DMS79 (cell line): ENCODE results near the gene NCK2.
"Not testable (repeated sequence)": the region's sequence is repeated elsewhere in the genome, so short reads cannot be mapped to it uniquely, and the experiment has no call there.

ENCODE experiments used
- DNase-seq: peaks from one replicate; lab custom pipeline; 2025; lab: John Stamatoyannopoulos, UW

NCK2 gene

DNA sequence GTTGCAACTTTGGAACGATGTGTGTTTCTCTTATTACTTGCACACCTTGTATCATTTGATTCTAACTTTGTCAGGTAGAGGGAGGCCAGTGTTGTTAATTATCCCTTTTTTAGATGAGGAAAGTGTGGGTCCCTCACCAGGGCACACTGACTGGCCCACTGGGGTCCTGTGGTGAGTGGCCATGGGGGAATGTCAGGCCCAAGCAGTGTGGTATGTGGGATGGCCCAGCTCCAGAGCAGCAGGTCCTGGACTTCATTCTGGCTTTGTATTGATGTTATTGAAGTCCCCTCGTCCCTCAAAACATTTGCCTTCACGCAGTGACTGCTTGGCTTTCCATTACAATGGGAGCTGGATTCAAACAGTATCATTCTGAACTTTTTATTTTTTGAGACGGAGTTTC is 11.7 kb downstream of the NCK2 start:
- DNase-seq, result no peak

DNA sequence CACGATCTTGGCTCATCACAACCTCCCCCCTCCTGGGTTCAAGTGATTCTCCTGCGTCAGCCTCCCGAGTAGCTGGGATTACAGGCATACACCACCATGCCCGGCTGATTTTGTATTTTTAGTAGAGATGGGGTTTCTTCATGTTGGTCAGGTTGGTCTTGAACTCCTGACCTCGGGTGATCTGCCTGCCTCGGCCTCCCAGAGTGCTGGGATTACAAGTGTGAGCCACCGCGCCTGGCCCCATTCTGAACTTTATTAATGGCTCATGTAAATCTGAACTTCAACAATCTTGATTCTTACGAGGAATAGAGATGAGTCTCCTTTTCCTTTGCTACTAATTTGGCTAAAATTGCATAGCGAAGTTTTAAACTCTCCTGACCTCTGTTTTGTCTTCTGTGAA is 12.2 kb downstream of the NCK2 start:
- DNase-seq, result not testable (repeated sequence)

GRCh38 chr2:105757433-105757832 is 12.7 kb downstream of the NCK2 start:
- no peak for DNase-seq

DNA sequence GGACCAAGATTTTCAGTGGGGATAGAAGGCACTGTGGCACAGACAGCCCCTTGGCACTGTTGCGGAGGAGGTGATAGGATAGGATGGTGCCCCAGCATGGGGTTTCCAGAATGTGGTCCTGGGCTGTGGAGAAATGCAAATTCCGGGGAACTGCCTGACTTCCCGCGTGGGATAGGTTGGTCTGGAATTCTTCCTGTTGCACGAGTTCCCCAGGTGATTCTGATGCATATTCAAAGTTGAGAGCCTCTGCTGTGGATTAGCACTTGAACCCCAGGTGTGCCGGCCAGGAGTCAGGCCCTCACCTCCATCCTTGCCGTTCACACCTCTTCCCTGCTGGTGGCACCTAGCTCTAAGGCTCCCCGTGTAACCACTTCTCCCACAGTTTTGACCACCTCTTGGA is 15.5 kb downstream of the NCK2 start:
- DNase-seq, result no peak

GRCh38 chr2:105760639-105761337 is 16.1 kb downstream of the NCK2 start:
- DNase-seq, result no peak

GRCh38 chr2:105761931-105762515 is 17.3 kb downstream of the NCK2 start:
- DNase-seq, result no peak

- no peak for DNase-seq
Observed at GRCh38 chr2:105763076-105763475, 18.4 kb downstream of the NCK2 start.

GRCh38 chr2:105764059-105764458 is 19.3 kb downstream of the NCK2 start:
- no peak for DNase-seq

DNA sequence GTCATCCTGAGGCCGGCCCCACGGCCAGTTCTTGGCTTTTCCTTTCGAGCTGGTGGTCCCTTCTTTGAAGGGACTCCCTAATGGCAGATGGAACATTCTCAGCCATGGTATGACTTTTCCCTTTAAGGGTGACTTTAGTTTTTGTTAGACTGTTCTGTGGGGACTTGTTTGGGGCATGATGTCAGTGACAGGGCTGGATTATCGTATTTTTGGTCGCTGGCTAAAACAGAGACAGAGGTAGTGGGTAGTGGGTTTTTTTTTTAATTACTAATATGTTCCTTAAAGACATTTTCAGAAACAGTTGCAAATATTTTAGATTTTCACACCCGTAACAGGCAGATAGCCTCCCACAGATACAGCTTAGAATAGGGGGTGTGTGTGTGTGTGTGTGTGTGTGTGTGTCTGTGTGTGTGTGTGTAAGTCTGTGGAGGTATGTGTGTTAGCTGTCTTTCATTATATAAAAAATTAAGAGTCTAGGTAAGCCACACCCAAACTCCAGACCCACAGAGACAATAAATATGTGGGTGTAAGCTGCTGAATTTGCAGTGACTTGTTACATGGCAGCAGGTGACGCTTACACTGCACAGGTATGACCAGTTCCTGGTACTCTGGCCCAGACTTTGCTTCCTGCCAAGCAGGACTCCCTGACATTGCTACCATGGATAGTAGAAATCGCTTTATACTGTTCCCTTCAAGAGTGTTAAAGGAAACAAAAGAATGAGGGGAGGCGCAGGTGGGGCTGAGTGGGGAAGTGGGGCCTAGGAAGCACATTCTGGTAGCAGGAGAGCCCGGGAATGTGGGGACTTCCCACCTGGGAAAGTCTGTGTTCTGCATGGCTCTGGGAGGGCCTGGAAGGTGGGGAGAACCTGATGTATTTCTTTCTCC is 20.9 kb downstream of the NCK2 start:
- DNase-seq, result no peak

DNA sequence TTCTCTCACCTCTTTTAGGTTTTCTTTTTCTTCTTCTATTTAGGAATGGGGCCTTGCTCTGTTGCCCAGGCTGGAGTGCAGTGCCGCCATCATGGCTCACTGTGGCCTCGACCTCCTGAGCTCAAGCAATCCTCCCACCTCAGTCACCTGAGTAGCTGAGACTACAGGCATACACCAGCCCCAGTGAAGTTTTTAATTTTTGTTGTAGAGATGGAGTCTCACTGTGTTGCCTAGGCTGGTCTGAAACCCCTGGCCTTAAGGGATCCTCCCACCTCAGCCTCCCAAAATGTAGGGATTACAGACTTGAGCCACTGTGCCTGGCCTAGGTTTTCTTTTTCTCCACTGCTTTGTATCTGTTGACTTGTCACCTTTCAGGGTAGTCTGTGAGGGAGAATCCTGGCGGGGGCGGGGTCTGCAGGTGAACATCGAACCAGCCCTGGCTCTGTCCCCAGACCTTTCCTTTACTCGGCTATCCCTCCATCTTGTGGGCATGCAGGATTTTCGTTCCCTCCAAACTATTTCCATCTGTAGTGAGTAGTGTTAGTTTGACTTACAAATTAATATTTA is 21.7 kb downstream of the NCK2 start:
- no peak for DNase-seq

- no peak for DNase-seq
Observed at GRCh38 chr2:105768176-105768575, 23.5 kb downstream of the NCK2 start.

DNA sequence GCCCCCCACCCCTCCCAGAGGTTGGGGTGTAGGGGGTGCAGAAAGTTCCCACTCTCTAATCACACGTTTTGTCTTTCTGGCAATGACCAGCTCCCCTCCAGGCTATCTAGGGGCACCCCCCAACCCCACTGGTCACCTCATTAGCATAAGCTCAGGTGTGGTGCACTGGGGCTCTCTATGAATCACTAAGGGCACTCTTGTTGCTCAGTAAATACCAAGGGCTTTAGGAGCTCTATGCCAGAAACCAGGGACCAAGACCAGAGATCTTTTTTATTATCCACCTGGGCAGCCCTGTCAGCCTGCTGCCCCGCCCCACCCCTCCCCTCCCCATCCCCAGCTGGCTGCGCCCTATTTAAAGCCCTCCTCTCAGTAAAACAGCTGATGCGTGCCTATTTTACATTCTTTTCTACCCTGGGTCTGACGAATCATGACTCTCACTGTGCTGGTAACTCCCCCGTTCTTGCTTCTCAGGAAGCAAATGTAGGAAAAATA is 24.3 kb downstream of the NCK2 start:
- DNase-seq, result no peak

DNA sequence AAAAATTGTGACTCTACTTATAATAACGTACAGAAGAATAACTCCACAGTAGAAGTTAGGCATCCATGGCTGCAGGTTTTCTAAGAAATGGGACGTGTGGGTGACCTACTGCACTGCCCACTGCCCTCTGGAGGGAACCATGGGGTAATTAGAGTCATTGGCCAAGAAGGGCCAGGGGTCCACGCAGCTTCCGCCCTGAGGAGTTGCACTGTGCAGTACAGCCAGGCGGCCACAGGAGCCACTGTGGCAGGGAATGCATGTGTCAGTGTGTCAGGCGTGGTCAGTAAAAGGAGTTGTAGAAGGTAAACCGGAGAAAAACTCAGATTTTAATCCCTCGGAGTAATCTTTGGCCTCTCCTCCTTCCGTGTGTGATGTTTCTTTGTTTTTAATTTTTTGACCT is 24.8 kb downstream of the NCK2 start:
- no peak for DNase-seq

GRCh38 chr2:105770149-105770548 is 25.4 kb downstream of the NCK2 start:
- no peak for DNase-seq

GRCh38 chr2:105771291-105771690 is 26.6 kb downstream of the NCK2 start:
- DNase-seq, result not testable (repeated sequence)

GRCh38 chr2:105771836-105772235 is 27.1 kb downstream of the NCK2 start:
- no peak for DNase-seq

GRCh38 chr2:105772362-105772761 is 27.6 kb downstream of the NCK2 start:
- no peak for DNase-seq

DNA sequence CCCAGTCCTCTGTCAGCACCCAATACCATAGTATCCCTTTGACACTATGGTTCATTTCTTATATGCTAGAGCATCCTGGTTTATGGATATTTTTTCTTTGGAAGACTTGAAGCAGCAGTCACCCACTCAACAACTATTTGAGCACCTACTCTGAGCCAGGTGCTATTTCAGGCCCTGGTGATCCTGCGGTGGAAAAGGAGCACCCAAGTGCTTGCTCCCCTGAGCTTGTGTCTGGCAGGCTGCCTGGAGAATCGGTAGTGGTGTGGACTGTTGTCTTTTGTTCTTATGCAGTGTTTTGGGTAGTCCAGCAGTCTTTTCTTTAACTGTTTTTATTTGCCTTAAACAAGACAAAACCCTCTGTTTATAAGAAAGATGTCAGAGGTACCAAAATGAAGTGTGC is 28.9 kb downstream of the NCK2 start:
- peak; percentile 55 for DNase-seq

GRCh38 chr2:105774781-105775337 is 30.1 kb downstream of the NCK2 start:
- no peak for DNase-seq

GRCh38 chr2:105775809-105776559 is 31.3 kb downstream of the NCK2 start:
- no peak for DNase-seq

GRCh38 chr2:105776560-105776928 is 31.8 kb downstream of the NCK2 start:
- DNase-seq, result no peak
